Endothelial cell of hepatic sinusoid (primary cell): ENCODE results near the gene GBE1.
"Not testable (repeated sequence)": the region's sequence is repeated elsewhere in the genome, so short reads cannot be mapped to it uniquely, and the experiment has no call there.

Experiments
- in situ Hi-C: cut with HindIII; loops from 2 replicates; pipeline ENCODE4 v1.10.0; 2017; ENCODE audit warnings: low sequenced_read_pairs

GBE1 gene

GRCh38 chr3:81760924-81761903 lies at the start of gene GBE1:
Gene GBE1, minus strand, starts transcription at chr3:81761645. Its CDS starts 128 bp downstream, at chr3:81761517.
- in situ Hi-C loops, result no loop called here

- in situ Hi-C loops, result no loop called here
Observed at GRCh38 chr3:81808900-81809299, 47.5 kb upstream of the GBE1 start.

GRCh38 chr3:81799403-81799802 lies 38.0 kb upstream of the GBE1 start:
- in situ Hi-C loops, result no loop called here

GRCh38 chr3:81793410-81793809 lies 32.0 kb upstream of the GBE1 start:
- in situ Hi-C loops, result no loop called here

DNA sequence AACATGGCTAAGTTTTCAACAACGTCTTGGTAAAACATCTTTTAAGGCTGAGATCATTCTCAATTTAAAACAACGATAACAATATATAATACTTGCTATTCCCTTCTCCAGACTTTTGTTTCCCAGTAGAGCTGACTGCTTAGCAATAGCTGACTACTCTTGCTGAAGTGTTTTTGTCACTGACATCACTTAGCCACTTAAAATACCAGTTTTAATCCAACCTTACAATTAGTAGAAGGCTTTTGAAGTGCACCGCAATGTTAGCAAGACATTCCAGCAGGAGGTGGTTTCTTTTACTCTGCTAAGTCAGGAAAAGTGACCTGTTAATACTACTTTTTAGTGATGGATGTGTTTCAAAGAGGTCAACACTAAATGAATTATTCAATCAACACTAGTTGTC lies 28.7 kb upstream of the GBE1 start:
- in situ Hi-C loops, result no loop called here

GRCh38 chr3:81789691-81790090 lies 28.2 kb upstream of the GBE1 start:
- in situ Hi-C loops, result no loop called here

DNA sequence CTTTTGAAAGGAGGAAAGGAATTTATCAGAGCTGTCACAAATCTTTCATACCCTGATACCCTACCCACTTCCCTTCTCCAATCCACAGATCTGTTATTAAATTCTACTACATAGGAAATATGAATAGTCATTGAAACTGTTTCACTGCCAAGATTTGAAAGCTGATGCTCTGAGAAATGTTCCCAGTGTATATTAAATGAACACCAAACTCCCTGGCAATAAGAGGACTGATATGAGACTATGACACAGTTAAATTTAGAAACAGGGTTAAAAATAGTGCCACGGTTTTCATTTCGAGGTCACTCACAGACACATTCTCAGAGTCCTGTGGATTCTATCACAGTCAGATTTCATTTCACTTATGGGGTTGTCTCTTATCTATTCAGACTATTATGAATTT lies 27.2 kb upstream of the GBE1 start:
- in situ Hi-C loops, result no loop called here

GRCh38 chr3:81788044-81788443 lies 26.6 kb upstream of the GBE1 start:
- in situ Hi-C loops, result no loop called here

- in situ Hi-C loops, result no loop called here
Observed at GRCh38 chr3:81782585-81782984, 21.1 kb upstream of the GBE1 start.

DNA sequence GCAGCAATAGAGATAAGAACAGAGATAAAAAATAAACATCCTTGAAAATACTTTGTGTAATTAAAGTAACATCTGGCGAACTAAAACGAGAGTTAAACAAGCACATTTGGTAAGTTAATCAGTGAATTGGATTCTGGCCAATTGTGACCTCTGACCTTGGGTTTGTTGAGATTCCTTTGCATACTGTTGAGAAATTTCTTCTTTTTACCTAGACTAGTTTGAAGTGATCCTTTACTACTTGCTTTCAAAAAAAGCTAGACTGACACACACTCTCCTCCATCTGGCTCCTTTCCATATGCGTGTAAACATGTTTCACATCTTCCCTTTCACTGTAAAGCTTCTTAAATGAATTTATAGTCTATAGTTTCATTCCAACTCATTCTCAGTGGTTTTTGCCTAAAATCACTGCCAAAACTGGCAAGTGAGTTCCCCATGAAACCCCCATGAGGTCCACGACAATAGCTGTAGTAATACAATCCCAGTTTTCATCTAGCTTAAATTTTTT lies 17.3 kb upstream of the GBE1 start:
- in situ Hi-C loops, result no loop called here

- in situ Hi-C loops, result no loop called here
Observed at GRCh38 chr3:81776643-81777042, 15.2 kb upstream of the GBE1 start.

- in situ Hi-C loops, result no loop called here
Observed at GRCh38 chr3:81770710-81771109, 9.3 kb upstream of the GBE1 start.

GRCh38 chr3:81769299-81769698 lies 7.9 kb upstream of the GBE1 start:
- in situ Hi-C loops, result no loop called here

GRCh38 chr3:81767250-81767859 lies 5.9 kb upstream of the GBE1 start:
- in situ Hi-C loops, result not testable (repeated sequence)

GRCh38 chr3:81765400-81765799 lies 4.0 kb upstream of the GBE1 start:
- in situ Hi-C loops, result no loop called here

DNA sequence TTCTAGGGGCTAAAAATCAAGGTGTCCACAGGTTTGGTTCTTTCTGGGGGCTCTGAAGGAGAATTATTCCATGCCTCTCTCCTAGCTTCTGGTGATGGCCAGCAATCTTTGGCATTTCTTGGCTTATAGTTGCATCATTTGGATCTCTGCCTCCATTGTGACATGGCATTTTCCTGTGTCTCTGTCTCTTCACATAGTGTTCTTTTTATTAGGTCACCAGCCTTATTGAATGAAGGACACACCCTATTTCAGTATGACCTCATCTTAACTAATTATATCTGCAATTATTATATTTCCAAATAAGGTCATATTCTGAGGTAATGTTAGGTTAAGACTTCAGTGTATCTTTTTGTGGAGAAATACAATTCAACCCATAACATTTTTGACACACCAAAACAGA lies 3.2 kb upstream of the GBE1 start:
- in situ Hi-C loops, result no loop called here

DNA sequence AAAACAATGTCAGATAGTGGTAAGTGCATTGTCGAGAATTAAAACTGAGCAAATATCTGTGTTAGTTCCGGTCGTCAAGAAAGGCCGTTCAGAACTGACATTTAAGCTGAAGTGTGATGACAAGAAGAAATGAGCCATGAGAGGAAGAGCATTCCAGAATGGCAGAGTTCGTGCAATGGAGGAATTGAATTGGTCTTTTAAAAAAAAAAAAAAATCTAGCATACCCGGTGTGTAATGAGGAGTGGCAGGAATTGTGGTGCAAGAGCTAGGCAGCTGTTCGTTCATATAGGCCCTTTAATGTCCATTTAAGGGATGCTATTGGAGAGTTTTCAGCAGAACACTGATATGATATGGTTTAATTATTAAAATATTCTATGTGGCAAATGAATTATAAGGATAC lies 2.6 kb upstream of the GBE1 start:
- in situ Hi-C loops, result no loop called here

GRCh38 chr3:81763001-81763400 lies 1.6 kb upstream of the GBE1 start:
- in situ Hi-C loops, result no loop called here

DNA sequence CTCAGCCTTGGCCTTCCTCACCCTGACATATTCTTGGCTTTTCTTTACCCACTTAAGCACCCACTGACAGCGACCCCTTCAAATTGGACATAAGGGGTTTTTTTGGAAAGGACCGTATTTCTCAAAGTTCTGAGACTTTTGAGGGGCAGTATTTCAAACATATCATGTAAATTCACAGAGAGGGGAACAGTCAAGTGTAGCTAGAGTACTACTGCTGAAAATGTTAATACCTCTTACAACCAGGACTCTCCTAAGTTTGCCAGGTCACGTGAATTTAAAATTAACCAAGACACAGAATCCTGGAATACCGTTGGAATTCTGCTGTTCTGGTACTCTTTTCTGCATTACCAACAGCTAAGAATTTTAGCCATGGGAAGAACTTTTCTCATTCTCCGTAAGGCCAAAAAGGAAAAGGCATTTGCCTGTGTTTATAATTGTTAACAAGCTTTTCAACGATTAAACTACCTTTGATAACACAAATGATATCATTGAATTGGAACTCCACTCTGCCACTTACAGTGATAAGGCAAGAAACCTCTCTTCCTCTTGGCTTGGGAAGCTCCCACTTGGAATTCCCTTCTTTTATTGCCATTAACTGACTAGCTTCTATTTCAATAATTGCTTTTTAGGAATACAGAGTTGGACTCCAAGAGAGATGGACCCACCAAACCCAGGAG lies 597 bp upstream of the GBE1 start:
- in situ Hi-C loops, result no loop called here

DNA sequence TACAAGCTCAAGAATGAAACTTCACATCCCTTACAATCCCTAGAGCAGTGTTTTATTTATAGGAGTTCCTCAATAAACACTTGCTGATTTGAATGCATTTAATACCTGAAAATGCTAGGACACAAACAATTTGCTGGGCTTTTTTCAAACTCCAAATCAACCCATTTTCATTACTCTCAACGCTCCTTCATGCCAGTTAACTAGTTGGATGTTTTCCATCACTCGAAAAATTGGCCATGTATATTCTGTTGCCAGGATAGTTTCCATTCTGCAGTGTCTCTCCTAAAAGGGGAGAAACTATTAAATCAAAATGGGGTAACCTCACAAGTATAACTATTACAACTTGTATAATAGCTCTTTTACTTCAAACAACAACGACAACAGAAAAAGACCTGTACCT lies 1.2 kb downstream of the GBE1 start:
- in situ Hi-C loops, result no loop called here

DNA sequence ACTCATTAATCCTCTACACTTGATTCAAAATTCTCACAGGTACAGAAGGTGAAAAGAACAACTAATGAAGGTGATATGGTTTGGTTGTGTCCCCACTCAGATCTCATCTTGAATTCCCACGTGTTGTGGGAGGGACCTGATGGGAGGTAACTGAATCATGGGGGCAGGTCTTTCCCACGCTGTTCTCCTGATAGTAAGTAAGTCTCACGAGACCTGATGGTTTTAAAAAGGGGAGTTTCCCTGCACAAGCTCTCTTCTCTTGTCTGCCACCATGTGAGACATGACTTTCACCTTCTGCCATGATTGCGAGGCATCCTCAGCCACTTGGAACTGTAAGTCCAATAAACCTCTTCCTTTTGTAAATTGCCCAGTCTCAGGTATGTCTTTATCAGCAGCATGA lies 2.7 kb downstream of the GBE1 start:
- in situ Hi-C loops, result not testable (repeated sequence)
